Panc1 (cell line): Measurements from ENCODE around the gene BLOC1S2.

Source experiments
- POLR2AphosphoS5 ChIP-seq: IDR thresholded peaks from 2 replicates; pipeline ENCODE4 v1.6.1; 2012; ENCODE audit warnings: mild to moderate bottlenecking, low read depth, low read length, moderate library complexity
- REST ChIP-seq, 2 experiments: IDR thresholded peaks; 2 replicates each; pipeline ENCODE4 v1.6.1; 2011 to 2012; ENCODE audit warnings: low read depth in 2 of 2, control low read depth in 1 of 2, low read length in 1 of 2, mild to moderate bottlenecking in 1 of 2, moderate library complexity in 1 of 2; ENCODE audit not compliant: insufficient read depth in 1 of 2
- SIN3A ChIP-seq: IDR thresholded peaks from 2 replicates; pipeline ENCODE4 v1.6.1; 2012; ENCODE audit warnings: low read depth, mild to moderate bottlenecking, low read length, moderate library complexity, borderline replicate concordance; ENCODE audit not compliant: insufficient read depth
- TCF7L2 ChIP-seq: IDR thresholded peaks from 2 replicates; pipeline ENCODE4 v1.6.1; 2011; ENCODE audit warnings: mild to moderate bottlenecking, low read depth, low read length, inconsistent platforms
- TF ChIP-seq, protein P1 (sequence below): fragments of 450-650 bp; IDR thresholded peaks from 2 replicates; pipeline ENCODE4 v1.5.1; 2017; ENCODE audit warnings: mild to moderate bottlenecking

DNA sequence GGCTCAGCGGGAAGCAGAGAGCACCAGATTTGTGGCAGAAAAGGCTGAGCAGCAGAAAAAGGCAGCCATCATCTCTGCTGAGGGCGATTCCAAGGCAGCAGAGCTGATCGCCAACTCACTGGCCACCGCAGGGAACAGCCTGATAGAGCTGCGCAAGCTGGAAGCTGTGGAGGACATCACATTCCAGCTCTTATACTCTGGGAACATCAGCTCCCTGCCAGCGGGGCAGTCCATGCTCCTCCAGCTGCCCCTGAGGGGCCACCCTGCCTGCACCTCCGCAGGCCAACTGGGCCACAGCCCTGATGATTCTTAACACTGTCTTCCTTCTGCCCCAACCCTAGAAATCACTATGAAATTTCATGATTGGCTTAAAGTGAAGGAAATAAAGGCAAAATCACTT, 37.7 kb downstream of the BLOC1S2 start:
- TF ChIP-seq, protein P1, sequence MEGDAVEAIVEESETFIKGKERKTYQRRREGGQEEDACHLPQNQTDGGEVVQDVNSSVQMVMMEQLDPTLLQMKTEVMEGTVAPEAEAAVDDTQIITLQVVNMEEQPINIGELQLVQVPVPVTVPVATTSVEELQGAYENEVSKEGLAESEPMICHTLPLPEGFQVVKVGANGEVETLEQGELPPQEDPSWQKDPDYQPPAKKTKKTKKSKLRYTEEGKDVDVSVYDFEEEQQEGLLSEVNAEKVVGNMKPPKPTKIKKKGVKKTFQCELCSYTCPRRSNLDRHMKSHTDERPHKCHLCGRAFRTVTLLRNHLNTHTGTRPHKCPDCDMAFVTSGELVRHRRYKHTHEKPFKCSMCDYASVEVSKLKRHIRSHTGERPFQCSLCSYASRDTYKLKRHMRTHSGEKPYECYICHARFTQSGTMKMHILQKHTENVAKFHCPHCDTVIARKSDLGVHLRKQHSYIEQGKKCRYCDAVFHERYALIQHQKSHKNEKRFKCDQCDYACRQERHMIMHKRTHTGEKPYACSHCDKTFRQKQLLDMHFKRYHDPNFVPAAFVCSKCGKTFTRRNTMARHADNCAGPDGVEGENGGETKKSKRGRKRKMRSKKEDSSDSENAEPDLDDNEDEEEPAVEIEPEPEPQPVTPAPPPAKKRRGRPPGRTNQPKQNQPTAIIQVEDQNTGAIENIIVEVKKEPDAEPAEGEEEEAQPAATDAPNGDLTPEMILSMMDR: no peak
- TF ChIP-seq POLR2AphosphoS5 (no peak), REST (IDR thresholded peaks at IDR 0.05; ENCODE audit: insufficient read depth in 1 of 2, low read depth in 2 of 2, low read length in 1 of 2) (no peak), TCF7L2 (no peak), SIN3A (no peak)
